ENCODE results near the gene GLB1L3. TPM values are rescaled to one million over a fixed set of nuclear protein-coding genes. Genes with fewer than 3 reads are reported as not detected.

Gene GLB1L3
- polyA plus RNA-seq, 1 donor (not counting 4 experiments of a cell fraction or from before 2014, with no cell fraction given): 3.0 TPM

DNA sequence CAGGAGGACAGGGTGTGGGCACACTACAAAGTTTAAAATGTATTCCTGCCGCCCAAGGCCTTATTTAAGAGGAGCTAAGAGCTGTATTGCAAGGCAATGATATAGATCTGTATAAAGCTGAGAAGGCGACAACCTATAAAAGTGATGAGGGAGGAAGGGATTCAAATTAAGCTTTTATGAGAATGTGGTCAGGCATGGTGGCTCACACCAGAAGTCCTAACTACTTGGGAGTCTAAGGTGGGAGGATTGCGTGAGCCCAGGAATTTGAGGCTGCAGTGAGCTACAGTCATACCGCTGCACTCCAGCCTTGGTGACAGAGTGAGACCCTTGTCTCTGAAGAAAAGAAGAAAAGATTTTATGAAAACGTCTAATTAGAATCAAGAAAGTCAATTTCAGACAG lies 9.7 kb upstream of the GLB1L3 start:
- no peak overlapping the region for H3K4me3 ChIP-seq (ENCODE audit: control insufficient read depth in 2 of 3, extremely low read depth in 1 of 3, insufficient read depth in 2 of 3, low read depth in 1 of 3, low read length in 3 of 3)
- H3K27me3 ChIP-seq (ENCODE audit: control insufficient read depth, extremely low read depth, insufficient read depth, low read length): no peaks in the 10 kb centered on the region
- DNase-seq (ENCODE audit: low read depth, low spot score): no peak
- H3K79me2 ChIP-seq (ENCODE audit: control insufficient read depth, insufficient read depth, low read length): peaks cover 4% of the 10 kb centered on the region
- dilution Hi-C loops (cut with MboI; ENCODE audit: extremely low pct_ligation_motif_present, low sequenced_read_pairs): no loop called here
- H3K36me3 ChIP-seq (ENCODE audit: control insufficient read depth in 2 of 2, extremely low read depth in 1 of 2, insufficient read depth in 2 of 2, low read length in 2 of 2): peaks cover 10 to 14% of the 10 kb centered on the region in 2 experiments
- H3K9me1 ChIP-seq (ENCODE audit: control insufficient read depth, extremely low read depth, insufficient read depth, low read length): no peaks in the 10 kb centered on the region
- H3K4me2 ChIP-seq (ENCODE audit: control insufficient read depth, extremely low read depth, insufficient read depth, low read depth, low read length): peak overlapping the region; percentile 28
- H3K9me3 ChIP-seq (ENCODE audit: control insufficient read depth, low read depth, low read length): no peaks in the 10 kb centered on the region
- no peaks in the 10 kb centered on the region for H4K20me1 ChIP-seq (ENCODE audit: control insufficient read depth, extremely low read depth, insufficient read depth, low read length)
- no peak for FAIRE-seq
- TF ChIP-seq, protein P1, sequence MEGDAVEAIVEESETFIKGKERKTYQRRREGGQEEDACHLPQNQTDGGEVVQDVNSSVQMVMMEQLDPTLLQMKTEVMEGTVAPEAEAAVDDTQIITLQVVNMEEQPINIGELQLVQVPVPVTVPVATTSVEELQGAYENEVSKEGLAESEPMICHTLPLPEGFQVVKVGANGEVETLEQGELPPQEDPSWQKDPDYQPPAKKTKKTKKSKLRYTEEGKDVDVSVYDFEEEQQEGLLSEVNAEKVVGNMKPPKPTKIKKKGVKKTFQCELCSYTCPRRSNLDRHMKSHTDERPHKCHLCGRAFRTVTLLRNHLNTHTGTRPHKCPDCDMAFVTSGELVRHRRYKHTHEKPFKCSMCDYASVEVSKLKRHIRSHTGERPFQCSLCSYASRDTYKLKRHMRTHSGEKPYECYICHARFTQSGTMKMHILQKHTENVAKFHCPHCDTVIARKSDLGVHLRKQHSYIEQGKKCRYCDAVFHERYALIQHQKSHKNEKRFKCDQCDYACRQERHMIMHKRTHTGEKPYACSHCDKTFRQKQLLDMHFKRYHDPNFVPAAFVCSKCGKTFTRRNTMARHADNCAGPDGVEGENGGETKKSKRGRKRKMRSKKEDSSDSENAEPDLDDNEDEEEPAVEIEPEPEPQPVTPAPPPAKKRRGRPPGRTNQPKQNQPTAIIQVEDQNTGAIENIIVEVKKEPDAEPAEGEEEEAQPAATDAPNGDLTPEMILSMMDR (optimal IDR thresholded peaks at IDR 0.05 in 1 of 3, IDR thresholded peaks at IDR 0.05 in 1 of 3, conservative IDR thresholded peaks at IDR 0.05 in 1 of 3; ENCODE audit: extremely low read depth in 1 of 3, insufficient read depth in 2 of 3, low read length in 3 of 3): no peak
- TF ChIP-seq EZH2 (IDR thresholded peaks at IDR 0.05; ENCODE audit: low read length): no peak
- no peak overlapping the region for H3K9ac ChIP-seq (ENCODE audit: control insufficient read depth, extremely low read depth, insufficient read depth, low read length)
- H3K27ac ChIP-seq (ENCODE audit: control insufficient read depth, insufficient read depth, low read length): peak overlapping the region; percentile 69
- no peak overlapping the region for H2AFZ ChIP-seq (ENCODE audit: control insufficient read depth, low read length)
- peaks cover 32% of the 10 kb centered on the region for H3K4me1 ChIP-seq (ENCODE audit: control insufficient read depth, extremely low read depth, insufficient read depth, low read length)

DNA sequence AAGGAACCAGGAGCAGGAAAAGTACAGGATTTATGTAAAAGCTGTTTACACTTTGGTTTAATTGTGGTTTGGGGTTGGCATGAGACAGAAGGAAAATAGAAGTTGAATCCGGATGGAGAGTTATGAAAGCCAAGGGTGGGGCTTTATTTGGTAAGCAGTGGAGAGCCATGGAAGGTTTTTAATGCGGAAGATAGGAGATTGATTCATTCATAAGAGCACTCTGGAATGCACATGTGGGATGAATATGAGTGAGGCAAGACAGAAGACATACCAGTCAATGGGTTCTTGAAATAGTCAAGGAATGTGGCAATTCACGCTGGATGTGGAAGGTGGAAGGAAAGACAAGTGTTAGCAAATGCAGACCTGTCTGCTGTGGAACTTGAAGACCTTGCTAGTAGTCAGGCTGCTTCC lies 9.3 kb upstream of the GLB1L3 start:
- peak overlapping the region; percentile 28 for H3K4me2 ChIP-seq (ENCODE audit: control insufficient read depth, extremely low read depth, insufficient read depth, low read depth, low read length)
- no peak overlapping the region for H3K4me3 ChIP-seq (ENCODE audit: control insufficient read depth in 2 of 3, extremely low read depth in 1 of 3, insufficient read depth in 2 of 3, low read depth in 1 of 3, low read length in 3 of 3)
- TF ChIP-seq, protein P1 (optimal IDR thresholded peaks at IDR 0.05 in 1 of 3, IDR thresholded peaks at IDR 0.05 in 1 of 3, conservative IDR thresholded peaks at IDR 0.05 in 1 of 3; ENCODE audit: extremely low read depth in 1 of 3, insufficient read depth in 2 of 3, low read length in 3 of 3): no peak
- no peak for TF ChIP-seq EZH2 (IDR thresholded peaks at IDR 0.05; ENCODE audit: low read length)
- H3K79me2 ChIP-seq (ENCODE audit: control insufficient read depth, insufficient read depth, low read length): peaks cover 4% of the 10 kb centered on the region
- dilution Hi-C loops (cut with MboI; ENCODE audit: extremely low pct_ligation_motif_present, low sequenced_read_pairs): no loop called here
- no peaks in the 10 kb centered on the region for H3K9me1 ChIP-seq (ENCODE audit: control insufficient read depth, extremely low read depth, insufficient read depth, low read length)
- no peak overlapping the region for H3K9ac ChIP-seq (ENCODE audit: control insufficient read depth, extremely low read depth, insufficient read depth, low read length)
- peak; percentile 97 for FAIRE-seq
- peak overlapping the region; percentile 69 for H3K27ac ChIP-seq (ENCODE audit: control insufficient read depth, insufficient read depth, low read length)
- no peak overlapping the region for H2AFZ ChIP-seq (ENCODE audit: control insufficient read depth, low read length)
- peaks cover 32% of the 10 kb centered on the region for H3K4me1 ChIP-seq (ENCODE audit: control insufficient read depth, extremely low read depth, insufficient read depth, low read length)
- no peaks in the 10 kb centered on the region for H4K20me1 ChIP-seq (ENCODE audit: control insufficient read depth, extremely low read depth, insufficient read depth, low read length)
- H3K27me3 ChIP-seq (ENCODE audit: control insufficient read depth, extremely low read depth, insufficient read depth, low read length): no peaks in the 10 kb centered on the region
- peaks cover 10% of the 10 kb centered on the region in 2 experiments for H3K36me3 ChIP-seq (ENCODE audit: control insufficient read depth in 2 of 2, extremely low read depth in 1 of 2, insufficient read depth in 2 of 2, low read length in 2 of 2)
- no peaks in the 10 kb centered on the region for H3K9me3 ChIP-seq (ENCODE audit: control insufficient read depth, low read depth, low read length)
- DNase-seq (ENCODE audit: low read depth, low spot score): peak; percentile 90

Measured in keratinocyte (primary cell).